IPS DF 19.7 (cell line): ENCODE results near the gene SDK1.
"Not testable (repeated sequence)": the region's sequence is repeated elsewhere in the genome, so short reads cannot be mapped to it uniquely, and the experiment has no call there.

Experiments used
- DNase-seq: peaks from one replicate; pipeline ENCODE4 v3.0.0-alpha.2; 2013; ENCODE audit warnings: low read depth, low spot score

SDK1 gene

DNA sequence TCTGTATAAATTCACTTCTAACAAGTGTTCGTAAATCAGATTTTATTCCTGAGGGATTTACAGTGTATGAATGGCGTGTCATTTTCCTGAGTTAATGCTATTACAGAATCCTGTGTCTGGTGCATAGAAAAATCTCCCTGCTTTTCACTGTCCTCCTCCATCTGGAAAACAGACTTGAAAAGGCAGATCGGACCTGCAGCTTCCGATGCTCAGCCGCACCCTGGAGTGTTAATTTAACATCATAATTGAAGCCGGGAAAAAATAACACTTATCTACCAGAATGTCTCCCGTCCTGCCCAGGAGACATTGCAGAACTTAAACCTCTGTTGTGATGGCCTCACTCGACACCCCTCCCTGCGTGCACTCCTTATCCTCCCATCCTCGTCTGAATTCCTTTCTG lies 939.0 kb downstream of the SDK1 start:
- DNase-seq, result no peak

DNA sequence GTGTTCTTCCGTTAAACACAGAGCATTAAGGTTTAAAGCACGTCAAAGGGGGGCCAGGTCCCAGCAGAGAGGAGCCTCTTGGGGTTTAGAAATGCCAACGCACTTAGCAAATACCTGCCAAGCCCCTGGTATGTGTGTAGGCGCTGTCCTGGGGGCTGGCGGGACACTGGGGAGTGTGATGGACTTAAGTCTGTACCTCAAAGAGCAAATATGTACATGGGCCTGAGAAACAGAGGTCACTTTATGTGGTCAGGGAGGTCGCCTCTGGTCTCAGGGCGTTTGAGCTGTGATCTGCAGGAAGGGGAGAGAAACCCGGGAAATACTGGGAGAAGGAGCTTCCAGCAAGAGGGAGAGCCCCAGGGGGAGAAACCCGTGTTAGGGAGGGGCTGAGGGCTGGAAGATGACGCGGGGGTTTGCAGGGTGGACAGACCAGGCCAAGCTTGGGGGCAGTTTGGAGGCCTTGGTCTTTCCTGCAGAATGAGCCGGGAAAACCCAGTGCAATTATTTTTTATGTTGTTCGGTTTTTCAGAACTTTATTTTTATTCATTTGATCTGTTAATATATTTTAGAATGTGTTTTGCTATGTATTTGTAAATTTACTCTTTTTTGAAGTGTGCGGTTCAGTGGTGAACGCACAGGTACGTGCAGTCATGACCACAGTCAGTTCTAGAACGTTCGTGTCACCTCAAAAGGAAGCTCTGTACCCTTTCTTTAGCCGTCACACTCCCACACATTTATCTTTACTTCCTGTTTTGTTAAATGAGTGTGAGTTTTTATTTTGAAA lies 939.7 kb downstream of the SDK1 start:
- DNase-seq, result no peak

DNA sequence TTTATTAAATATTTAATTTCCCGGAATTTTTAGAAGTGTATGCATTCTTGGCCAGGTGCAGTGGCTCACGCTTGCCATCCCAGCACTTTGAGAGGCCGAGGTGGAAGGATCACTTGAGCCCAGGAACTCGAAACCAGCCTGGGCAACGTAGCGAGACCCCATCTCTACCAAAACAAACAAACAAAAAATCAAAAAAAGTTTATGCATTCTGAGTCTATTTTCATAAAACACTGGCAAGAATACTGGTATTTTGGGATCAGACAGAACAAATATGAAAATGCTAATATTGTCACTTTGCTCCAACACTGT lies 940.2 kb downstream of the SDK1 start:
- no peak for DNase-seq

DNA sequence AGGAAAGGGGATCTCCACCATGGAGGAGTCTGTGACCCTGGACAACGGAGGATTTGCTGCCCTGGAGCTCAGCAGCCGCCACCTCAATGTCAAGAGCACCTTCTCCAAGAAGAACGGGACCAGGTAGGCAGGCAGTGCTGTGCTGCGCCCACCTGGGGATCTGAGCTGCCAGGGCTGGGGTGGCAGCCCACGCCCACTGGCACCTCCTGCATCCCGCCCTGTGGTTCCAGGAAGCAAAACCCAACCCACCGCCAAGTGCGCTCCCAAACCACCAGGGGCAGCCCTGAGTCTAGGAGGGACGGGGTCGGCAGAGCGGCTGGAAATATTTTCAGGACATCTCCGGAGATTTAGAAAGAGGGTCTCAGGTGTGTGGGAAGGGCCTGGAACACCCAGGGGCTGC lies 940.7 kb downstream of the SDK1 start:
- DNase-seq, result no peak

DNA sequence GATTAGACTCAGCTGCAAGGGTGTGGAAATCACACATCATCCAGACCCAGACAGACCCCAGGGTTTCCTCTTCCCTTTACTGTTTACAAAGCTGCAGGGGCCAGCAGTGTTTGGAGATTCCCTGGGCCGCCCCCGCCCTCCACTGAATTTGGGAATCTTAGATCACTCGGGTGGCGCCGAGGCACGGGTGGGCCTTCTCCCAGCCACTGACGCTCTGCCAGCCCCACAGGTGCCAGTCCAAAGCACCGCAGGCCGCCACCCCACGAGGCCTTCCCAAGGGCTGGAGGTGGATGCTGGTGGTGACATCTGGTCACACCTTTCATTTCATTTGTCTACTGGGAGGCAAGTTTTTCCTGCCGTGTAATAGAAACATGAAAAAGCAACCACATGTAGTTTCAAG lies 941.7 kb downstream of the SDK1 start:
- no peak for DNase-seq

DNA sequence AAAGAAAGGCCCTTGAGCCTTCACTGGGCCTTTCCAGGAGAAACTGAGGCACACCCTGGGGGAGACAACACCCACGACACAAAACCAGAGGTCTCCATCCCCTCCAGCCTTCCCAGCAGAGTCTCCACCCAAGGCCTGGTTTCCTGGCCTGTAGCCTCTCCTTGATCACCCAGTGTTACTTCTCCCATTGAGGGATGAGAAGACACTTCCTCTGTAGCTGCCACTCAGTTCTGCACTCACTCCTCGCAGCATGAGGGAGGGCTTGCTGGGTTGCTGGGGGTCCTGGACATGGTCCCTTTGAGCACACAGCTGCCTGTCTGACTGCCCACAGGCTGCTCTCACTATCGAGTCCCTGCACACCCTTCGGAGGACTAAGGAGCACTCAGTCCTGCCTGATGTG lies 943.0 kb downstream of the SDK1 start:
- no peak for DNase-seq

DNA sequence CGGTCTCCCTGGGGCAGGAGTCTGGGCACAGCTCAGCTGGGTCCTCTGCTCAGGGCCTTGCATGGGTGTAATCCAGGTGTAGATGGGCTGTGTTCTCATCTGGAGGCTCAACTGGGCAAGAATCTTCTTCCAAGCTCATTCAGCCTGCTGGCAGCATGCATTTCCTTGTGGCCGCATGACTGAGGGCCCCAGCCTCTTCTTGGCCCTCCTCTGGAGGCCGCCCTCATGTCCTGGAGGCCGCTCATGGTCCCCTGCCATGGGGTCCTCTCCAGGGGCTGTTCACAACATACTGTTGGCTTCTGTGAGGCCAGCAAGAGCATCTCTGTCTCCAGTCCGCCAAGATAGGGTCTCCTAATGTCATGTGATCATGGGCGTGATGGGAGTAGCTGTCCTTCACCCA lies 943.6 kb downstream of the SDK1 start:
- no peak for DNase-seq

GRCh38 chr7:4245135-4245865 lies 944.2 kb downstream of the SDK1 start:
- no peak for DNase-seq

- DNase-seq, result no peak
Observed at GRCh38 chr7:4245866-4246470, 944.9 kb downstream of the SDK1 start.

DNA sequence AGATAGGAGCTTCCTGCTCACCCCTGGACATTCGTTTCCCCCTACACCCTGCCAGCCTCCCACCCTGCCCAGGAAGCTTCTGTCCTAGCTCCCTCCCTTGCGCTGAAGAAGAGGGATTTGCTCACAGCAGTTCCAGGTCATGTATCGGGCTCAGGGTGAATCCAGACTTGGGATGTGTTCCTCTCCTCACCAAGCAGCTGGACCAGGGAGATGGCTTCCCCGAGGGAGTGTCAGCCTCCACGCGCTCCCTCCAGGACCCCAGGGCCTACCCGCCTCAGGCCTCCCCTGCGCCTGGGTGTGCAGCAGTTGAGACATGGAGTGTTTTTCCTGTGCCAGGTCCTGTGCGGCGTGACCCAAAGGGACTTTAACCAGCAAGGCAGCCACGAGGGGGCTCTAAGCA lies 945.5 kb downstream of the SDK1 start:
- no peak for DNase-seq

GRCh38 chr7:4247106-4247876 lies 946.2 kb downstream of the SDK1 start:
- DNase-seq, result no peak

DNA sequence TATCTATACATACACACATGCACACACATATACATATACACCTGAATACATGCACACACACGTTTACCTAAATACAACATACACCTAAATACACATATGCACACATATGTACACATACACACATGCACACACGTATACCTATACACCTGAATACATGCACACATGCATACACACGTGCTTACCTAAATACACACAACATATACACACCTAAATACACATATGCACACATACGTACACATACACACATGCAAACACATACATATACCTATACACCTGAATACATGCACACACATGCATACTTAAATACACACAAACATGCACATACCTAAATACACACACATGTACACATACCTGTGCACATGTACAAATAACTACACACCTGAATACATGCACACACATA lies 947.2 kb downstream of the SDK1 start:
- DNase-seq, result no peak

DNA sequence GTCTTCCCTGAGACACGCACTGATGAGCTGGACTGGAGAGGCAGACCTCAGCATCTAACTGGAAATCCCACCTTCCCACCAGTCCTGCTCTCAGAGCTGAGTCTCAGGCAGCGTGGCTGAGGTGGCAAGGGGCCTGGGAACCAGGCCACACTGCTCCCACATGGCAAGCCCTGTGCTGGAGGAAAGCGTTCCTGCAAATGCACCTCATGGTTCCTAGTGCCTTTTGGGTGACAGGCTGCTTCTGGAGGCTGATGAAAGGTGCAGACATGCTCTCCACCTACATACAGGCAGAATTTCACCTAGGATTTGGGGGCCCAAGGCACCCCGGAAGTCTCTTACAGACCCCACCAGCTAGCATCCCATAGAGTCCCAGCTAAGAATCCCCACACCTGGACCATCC lies 948.2 kb downstream of the SDK1 start:
- no peak for DNase-seq

DNA sequence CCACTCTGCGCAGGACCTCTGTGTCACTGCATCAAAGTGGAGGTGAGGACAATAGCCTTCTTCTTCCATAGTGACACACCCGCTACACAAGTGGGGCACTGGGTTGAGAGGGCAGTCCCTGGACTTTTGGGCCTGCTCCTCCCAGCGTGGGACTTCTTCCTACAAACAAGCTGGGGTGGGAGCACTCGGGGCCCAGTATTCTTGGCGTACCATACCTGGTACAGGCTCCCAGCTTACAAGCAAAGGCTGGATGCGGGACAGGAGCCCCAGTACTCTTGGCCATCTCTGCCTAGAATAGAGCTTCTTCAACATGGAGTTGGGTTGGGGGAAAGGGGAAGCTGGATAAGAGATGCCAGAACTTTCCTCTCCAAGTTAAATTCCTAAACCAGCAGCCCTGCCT lies 954.3 kb downstream of the SDK1 start:
- DNase-seq, result no peak

GRCh38 chr7:4256286-4256685 lies 955.2 kb downstream of the SDK1 start:
- no peak for DNase-seq

DNA sequence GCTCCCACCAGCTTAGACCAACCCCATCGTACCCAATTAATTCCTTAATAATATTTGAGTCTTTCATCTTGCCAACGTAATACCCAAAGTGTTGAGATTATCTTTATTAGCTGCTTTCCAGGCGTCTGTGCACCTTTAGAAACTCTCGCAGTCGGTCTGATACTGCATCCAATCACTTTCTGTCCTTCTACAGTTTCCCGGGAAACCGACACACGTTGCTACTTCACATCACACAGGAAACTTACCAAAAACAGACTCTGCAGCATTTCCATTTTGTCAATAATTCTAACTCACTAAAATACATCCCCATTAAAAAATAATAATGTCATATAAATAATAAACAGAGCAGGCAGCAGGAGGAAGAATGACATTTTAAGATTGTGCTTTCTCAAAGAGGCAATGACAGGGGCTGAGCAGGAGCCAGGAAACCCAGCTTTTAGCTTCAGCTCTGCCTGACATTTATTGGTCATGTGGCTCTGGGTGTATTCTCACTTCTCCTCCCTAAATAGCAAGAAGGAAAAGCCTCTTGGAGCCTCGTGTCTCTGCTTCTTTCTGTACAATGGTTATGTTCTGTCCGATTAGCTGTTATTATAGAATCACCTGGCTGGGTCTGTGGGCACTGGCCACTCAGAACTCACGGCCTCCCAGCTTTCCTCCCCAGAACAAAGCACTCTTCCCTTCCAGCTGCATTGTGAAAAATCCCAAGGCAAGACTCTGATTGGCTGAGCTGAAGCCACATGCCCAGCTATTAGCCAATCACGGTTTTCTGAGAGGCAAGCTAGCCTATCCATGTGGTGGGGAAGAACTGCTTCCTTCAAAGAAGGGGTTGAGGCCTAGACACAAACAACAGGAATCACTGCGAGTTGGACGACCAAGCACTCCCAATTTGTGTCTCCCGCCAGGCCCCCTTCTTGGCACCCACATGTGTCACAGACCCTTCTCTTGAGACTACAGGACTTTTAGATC lies 956.4 kb downstream of the SDK1 start:
- DNase-seq, result no peak

DNA sequence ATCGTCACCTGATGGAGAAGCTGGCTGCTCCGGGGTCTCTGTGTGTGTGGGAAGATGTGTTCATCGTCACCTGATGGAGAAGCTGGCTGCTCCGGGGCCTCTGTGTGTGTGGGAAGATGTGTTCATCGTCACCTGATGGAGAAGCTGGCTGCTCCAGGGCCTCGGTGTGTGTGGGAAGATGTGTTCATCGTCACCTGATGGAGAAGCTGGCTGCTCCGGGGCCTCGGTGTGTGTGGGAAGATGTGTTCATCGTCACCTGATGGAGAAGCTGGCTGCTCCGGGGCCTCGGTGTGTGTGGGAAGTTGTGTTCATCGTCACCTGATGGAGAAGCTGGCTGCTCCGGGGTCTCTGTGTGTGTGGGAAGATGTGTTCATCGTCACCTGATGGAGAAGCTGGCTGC lies 959.1 kb downstream of the SDK1 start:
- not testable (repeated sequence) for DNase-seq

DNA sequence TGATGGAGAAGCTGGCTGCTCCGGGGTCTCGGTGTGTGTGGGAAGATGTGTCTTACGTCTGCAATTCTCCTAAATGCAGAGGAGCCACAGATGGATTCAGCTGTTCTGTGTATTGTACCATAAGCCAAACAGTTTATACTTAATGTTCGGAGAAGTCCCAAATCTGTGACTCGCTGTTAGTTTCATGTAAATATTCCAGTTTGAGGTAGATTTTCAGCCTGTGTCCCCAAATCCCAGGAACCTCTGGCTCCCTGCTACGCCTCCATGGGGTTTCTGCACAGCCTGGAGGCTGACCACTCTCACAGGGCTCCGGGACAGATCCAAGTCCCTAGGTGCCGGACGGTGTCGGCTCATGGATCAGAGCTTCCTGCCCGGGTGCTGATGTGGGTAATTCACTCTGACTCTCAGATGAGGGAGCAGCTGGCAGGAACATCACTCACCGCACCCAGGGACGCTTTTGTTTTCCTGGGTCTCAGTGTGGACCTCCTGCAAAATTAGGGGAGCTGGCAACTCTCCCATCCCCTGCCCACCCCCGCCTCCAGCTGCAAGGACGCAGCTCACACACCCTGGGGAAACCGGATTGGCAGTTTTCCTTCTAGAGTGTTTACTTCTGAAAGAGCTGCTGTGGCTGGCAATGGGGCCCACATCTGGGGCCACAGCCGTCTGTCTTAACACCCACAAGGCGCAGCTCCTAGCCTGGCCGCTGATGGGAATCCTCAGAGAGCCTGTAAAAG lies 960.0 kb downstream of the SDK1 start:
- no peak for DNase-seq

DNA sequence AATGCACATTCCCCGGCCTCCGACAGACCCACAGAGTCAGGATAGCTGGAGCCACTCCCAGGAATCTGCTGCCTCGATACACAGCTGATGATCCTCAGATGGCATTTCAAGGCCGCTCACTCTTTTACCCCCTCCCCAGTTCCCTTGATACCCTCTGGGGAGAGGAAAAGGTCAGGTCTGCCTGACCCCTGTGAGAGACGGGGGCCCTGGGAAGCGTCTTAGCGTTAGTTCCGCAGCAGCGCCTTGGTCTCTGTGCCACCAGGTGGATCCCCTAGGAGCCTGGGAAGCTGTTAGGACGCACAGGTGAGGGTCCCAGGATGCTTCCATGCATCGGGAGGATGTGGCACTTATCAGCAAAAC lies 960.5 kb downstream of the SDK1 start:
- DNase-seq, result no peak

DNA sequence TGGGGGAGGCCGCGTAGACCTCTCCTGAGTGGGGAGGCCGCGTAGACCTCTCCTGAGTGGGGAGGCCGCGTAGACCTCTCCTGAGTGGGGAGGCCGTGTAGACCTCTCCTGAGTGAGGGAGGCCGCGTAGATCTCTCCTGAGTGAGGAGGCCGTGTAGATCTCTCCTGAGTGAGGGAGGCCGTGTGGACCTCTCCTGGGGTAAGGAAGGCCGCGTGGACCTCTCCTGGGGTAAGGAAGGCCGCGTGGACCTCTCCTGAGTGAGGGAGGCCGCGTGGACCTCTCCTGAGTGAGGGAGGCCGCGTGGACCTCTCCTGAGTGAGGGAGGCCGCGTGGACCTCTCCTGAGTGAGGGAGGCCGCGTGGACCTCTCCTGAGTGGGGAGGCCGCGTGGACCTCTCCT lies 963.2 kb downstream of the SDK1 start:
- DNase-seq, result not testable (repeated sequence)

GRCh38 chr7:4265066-4265465 lies 964.0 kb downstream of the SDK1 start:
- DNase-seq, result no peak
